Upper lobe of left lung (tissue), 6 donors: ENCODE results near the gene MGAT5B. TPM values are rescaled to one million over a fixed set of nuclear protein-coding genes. Genes with fewer than 3 reads are reported as not detected.

Source experiments
- ATAC-seq, 2 donors: fragments of 200-7000 bp; cut with Tn5 transposase; one replicate each; pipeline ENCODE4 v1.9.1; 2022; ENCODE audit warnings: mild to moderate bottlenecking in 2 of 2, moderate library complexity in 2 of 2; ENCODE audit not compliant: low FRiP score in 2 of 2
- DNase-seq, 2 donors: peaks; one replicate each; pipeline ENCODE4 v3.0.0-alpha.2; 2019 to 2020
- H3K27ac ChIP-seq, 4 donors: fragments of 200-600 bp; sonication (generic); one replicate each; pipeline ENCODE4 v1.5.1; 2016 to 2019
- H3K27me3 ChIP-seq, 4 donors: fragments of 200-600 bp; sonication (generic); one replicate each; pipeline ENCODE4 v1.5.1; 2017 to 2019
- H3K36me3 ChIP-seq, 4 donors: fragments of 200-600 bp; sonication (generic); one replicate each; pipeline ENCODE4 v1.5.1; 2016 to 2019
- H3K4me1 ChIP-seq, 4 donors: fragments of 200-600 bp; sonication (generic); one replicate each; pipeline ENCODE4 v1.5.1; 2018 to 2019
- H3K4me3 ChIP-seq, 4 donors: fragments of 200-600 bp; sonication (generic); one replicate each; pipeline ENCODE4 v1.5.1; 2017 to 2019; ENCODE audit warnings: mild to moderate bottlenecking in 2 of 4, moderate library complexity in 1 of 4
- H3K9me3 ChIP-seq, 4 donors: fragments of 200-600 bp; sonication (generic); one replicate each; pipeline ENCODE4 v1.5.1; 2018 to 2019
- CTCF ChIP-seq, 6 experiments: fragments of 450-650 bp in 4 of 6; fragments of 200-600 bp in 2 of 6; sonication (generic) in 2 of 6; IDR thresholded peaks; one replicate each; pipeline ENCODE4 v1.5.1; 2016 to 2019; ENCODE audit warnings: antibody characterized with exemption in 6 of 6
- EP300 ChIP-seq, 4 donors: sonication (generic); formaldehyde crosslinking; IDR thresholded peaks; one replicate each; pipeline ENCODE4 v1.5.1; 2017; ENCODE audit warnings: antibody characterized with exemption in 4 of 4, control low read depth in 2 of 4
- POLR2A ChIP-seq, 4 donors: fragments of 450-650 bp; IDR thresholded peaks; one replicate each; pipeline ENCODE4 v1.5.1; 2016 to 2017; ENCODE audit warnings: antibody characterized with exemption in 4 of 4, mild to moderate bottlenecking in 2 of 4
- POLR2AphosphoS5 ChIP-seq, 2 donors: sonication (generic); formaldehyde crosslinking; IDR thresholded peaks; one replicate each; pipeline ENCODE4 v1.5.1; 2017; ENCODE audit warnings: antibody characterized with exemption in 2 of 2
- WGBS, 2 donors: methylation state at CpG; one replicate each; pipeline ENCODE4 v1.1.5; 2017 to 2018; 5-methylcytosine and 5-hydroxymethylcytosine counted together
- total RNA-seq, 6 donors: library from RNA; depleted of rRNA in 4 of 6; stranded (reverse); fragments of >200 nt in 4 of 6; gene quantifications; one replicate each; pipeline versions ENCODE4 v1.1.0 to v1.2.1, GENCODE V29; 2016 to 2021
- donor health status: DM: no; HTN: no; CAD: no; lungs with moderate emphysema.
- donor health status: DM: no; HTN: yes; CAD: no; lungs with severe emphysema.

MGAT5B gene
- total RNA-seq, 6 donors from 2014 or later, result 0.20 to 3.0 (median 0.83) TPM

- no peaks in the 10 kb centered on the region for H3K27me3 ChIP-seq
- no peaks in the 10 kb centered on the region for H3K9me3 ChIP-seq
- no peak for TF ChIP-seq CTCF (IDR thresholded peaks at IDR 0.05)
- no peak for TF ChIP-seq EP300 (IDR thresholded peaks at IDR 0.05)
- TF ChIP-seq POLR2AphosphoS5 (IDR thresholded peaks at IDR 0.05), result no peak
- TF ChIP-seq POLR2A (IDR thresholded peaks at IDR 0.05), result no peak
- DNase-seq (no peak), ATAC-seq (no peak)
- H3K27ac ChIP-seq, result no peak overlapping the region
- no peaks in the 10 kb centered on the region for H3K4me1 ChIP-seq
- 78 to 87% methylated on average over 6 of the region's 6 CpGs for WGBS, 2 donors
- no peaks in the 10 kb centered on the region for H3K36me3 ChIP-seq
- H3K4me3 ChIP-seq, result no peak overlapping the region
Observed at GRCh38 chr17:76930107-76930506, 61.9 kb downstream of the MGAT5B start.

DNA sequence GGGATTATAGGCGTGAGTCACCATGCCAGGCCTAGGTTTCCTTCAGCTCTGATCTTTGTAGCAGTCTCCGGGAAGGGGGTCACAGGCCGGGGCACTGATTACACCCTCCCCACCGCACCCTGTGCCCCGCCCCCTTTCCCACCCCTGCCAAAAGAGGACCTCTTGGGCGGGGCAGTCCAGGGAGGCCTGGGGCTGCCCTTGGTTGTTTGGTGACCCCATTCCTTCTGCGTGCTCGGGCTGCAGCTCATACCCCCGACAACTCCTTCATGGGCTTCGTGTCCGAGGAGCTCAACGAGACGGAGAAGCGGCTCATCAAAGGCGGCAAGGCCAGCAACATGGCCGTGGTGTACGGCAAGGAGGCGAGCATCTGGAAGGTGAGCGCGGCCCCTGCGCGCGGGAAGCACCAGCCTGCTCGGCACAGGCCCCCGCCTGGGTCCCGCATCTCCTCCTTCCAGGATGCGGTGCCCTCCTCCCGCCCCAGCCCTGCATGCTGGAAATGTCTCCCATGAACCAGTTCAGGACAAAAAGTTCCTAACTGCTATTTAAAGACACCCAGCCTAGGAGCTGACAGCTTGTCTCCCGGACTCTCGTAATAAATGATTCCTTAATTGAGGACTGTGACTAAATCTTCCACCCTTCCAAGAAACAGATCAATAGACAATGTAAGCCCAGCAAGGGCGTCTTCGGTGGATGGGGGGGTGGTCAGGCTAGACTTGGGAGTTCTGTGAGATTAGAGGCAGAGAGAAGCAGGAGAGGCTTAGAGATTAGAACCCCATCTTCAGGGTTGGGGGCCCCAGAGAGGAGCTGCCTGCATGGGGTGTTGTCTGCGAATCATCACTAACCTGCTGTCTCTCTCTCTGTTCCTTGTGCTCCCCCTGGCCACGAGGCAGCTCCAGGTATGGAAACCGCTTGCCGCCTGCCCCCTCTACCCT lies 64.5 kb downstream of the MGAT5B start:
- WGBS, 2 donors, result 88 to 93% methylated on average over 31 to 33 of the region's 36 CpGs
- ATAC-seq (no peak), DNase-seq (peak in 1 of 2 donors; percentile 73)
- Histone ChIP-seq H3K27me3 (no peaks in the 10 kb centered on the region), H3K9me3 (no peaks in the 10 kb centered on the region), H3K27ac (no peak overlapping the region), H3K4me1 (no peaks in the 10 kb centered on the region), H3K4me3 (no peak overlapping the region), H3K36me3 (no peaks in the 10 kb centered on the region)
- TF ChIP-seq POLR2A (IDR thresholded peaks at IDR 0.05) (no peak), CTCF (IDR thresholded peaks at IDR 0.05) (no peak), EP300 (IDR thresholded peaks at IDR 0.05) (no peak), POLR2AphosphoS5 (IDR thresholded peaks at IDR 0.05) (no peak)

GRCh38 chr17:76934561-76935320 lies 66.5 kb downstream of the MGAT5B start:
- Histone ChIP-seq H3K36me3 (no peaks in the 10 kb centered on the region), H3K9me3 (no peaks in the 10 kb centered on the region), H3K27ac (no peak overlapping the region), H3K27me3 (no peaks in the 10 kb centered on the region), H3K4me1 (no peaks in the 10 kb centered on the region), H3K4me3 (no peak overlapping the region)
- TF ChIP-seq POLR2AphosphoS5 (IDR thresholded peaks at IDR 0.05), result no peak
- no peak for TF ChIP-seq EP300 (IDR thresholded peaks at IDR 0.05)
- no peak for TF ChIP-seq CTCF (IDR thresholded peaks at IDR 0.05)
- TF ChIP-seq POLR2A (IDR thresholded peaks at IDR 0.05), result no peak
- WGBS, 2 donors, result 68 to 77% methylated on average over 12 of the region's 12 CpGs
- DNase-seq, result no peak
- no peak for ATAC-seq

GRCh38 chr17:76935331-76935730 lies 67.1 kb downstream of the MGAT5B start:
- 86 to 93% methylated on average over 3 of the region's 3 CpGs for WGBS, 2 donors
- Histone ChIP-seq H3K4me3 (no peak overlapping the region), H3K4me1 (no peaks in the 10 kb centered on the region), H3K27me3 (no peaks in the 10 kb centered on the region), H3K9me3 (no peaks in the 10 kb centered on the region), H3K27ac (no peak overlapping the region), H3K36me3 (no peaks in the 10 kb centered on the region)
- no peak for DNase-seq
- TF ChIP-seq POLR2AphosphoS5 (IDR thresholded peaks at IDR 0.05), result no peak
- TF ChIP-seq EP300 (IDR thresholded peaks at IDR 0.05), result no peak
- TF ChIP-seq CTCF (IDR thresholded peaks at IDR 0.05), result no peak
- no peak for TF ChIP-seq POLR2A (IDR thresholded peaks at IDR 0.05)
- no peak for ATAC-seq
